Fibroblast of mammary gland (primary cell): ENCODE results near the gene KDM2A.
A peak's percentile ranks its signal among the peaks of the same experiment; 100 is the strongest.

Source experiments
- DNase-seq: peaks from one replicate; pipeline ENCODE4 v3.0.0-alpha.2; 2010; ENCODE audit warnings: low read depth
- H3K4me3 ChIP-seq: 2 replicates; pipeline ENCODE4 v1.5.1; 2011; ENCODE audit warnings: low read depth, mild to moderate bottlenecking, low read length, moderate library complexity; ENCODE audit not compliant: control insufficient read depth
- CTCF ChIP-seq: conservative IDR thresholded peaks from 2 replicates; pipeline ENCODE4 v1.5.1; 2011; ENCODE audit warnings: low read depth, low read length, inconsistent platforms; ENCODE audit not compliant: control insufficient read depth, insufficient read depth

The KDM2A gene

GRCh38 chr11:67153971-67154370 is 34.9 kb downstream of the KDM2A start:
- TF ChIP-seq CTCF, result no peak
- no peak overlapping the region for H3K4me3 ChIP-seq
- no peak for DNase-seq

DNA sequence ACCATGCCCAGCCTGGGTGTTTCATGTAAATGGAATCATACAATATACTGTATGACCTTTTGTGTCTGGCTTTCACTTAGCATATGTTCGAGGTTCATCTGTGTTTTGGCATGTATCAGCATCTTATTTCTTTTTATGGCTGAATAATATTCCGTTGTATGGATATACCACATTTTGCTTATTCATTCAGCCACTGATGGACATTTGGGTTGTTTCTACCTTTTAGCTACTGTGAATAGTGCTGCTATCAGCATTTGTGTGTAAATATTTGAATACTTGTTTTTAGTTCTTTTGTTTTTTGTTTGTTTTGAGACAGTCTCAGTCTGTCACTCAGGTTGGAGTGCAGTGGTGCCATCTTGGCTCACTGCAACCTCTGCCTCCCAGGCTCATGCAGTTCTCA is 35.7 kb downstream of the KDM2A start:
- DNase-seq, result no peak

GRCh38 chr11:67157691-67158090 is 38.6 kb downstream of the KDM2A start:
- no peak overlapping the region for H3K4me3 ChIP-seq
- DNase-seq, result no peak
- TF ChIP-seq CTCF, result no peak

More for the DNA sequence above, 35.7 kb downstream of the KDM2A start:
- no peak overlapping the region for H3K4me3 ChIP-seq
- no peak for TF ChIP-seq CTCF

DNA sequence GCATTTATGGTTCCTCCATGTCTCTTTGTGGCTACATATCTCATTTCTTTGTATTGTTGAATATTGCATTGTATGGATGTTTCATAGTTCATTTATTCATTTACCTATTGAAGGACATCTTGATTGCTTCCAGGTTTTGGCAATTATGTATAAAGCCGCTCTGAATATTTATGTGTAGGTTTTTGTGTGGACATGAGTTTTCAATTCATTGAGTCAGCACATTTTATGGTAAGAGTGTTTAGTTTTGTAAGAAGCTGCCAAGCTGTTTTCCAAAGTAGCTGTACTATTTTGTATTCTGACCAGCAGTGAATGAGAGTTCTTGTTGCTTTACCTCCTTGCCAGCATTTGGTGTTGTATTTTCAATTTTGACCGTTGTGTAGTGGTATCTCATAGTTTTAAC is 39.2 kb downstream of the KDM2A start:
- no peak for TF ChIP-seq CTCF
- DNase-seq, result peak; percentile 42
- no peak overlapping the region for H3K4me3 ChIP-seq

DNA sequence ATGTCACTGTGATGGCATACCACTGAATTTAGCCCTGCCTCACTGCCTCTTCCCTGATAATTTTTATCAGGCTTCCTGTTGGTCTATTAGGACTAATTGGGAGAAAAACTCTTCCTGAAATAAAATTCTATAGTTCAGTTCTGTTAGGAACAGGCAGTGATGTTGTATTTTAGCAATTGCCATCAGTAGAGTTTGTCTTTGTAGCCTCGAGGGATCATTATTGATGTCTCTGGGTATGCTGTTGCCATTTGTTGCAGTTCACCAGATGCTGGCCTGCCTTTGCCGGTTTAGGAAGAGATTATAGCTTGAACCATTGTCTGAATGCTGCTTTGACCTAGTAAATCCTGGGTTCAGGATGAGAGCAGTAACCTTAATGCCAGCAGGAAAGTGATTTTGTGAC is 41.0 kb downstream of the KDM2A start:
- DNase-seq, result no peak
- H3K4me3 ChIP-seq, result no peak overlapping the region
- no peak for TF ChIP-seq CTCF

DNA sequence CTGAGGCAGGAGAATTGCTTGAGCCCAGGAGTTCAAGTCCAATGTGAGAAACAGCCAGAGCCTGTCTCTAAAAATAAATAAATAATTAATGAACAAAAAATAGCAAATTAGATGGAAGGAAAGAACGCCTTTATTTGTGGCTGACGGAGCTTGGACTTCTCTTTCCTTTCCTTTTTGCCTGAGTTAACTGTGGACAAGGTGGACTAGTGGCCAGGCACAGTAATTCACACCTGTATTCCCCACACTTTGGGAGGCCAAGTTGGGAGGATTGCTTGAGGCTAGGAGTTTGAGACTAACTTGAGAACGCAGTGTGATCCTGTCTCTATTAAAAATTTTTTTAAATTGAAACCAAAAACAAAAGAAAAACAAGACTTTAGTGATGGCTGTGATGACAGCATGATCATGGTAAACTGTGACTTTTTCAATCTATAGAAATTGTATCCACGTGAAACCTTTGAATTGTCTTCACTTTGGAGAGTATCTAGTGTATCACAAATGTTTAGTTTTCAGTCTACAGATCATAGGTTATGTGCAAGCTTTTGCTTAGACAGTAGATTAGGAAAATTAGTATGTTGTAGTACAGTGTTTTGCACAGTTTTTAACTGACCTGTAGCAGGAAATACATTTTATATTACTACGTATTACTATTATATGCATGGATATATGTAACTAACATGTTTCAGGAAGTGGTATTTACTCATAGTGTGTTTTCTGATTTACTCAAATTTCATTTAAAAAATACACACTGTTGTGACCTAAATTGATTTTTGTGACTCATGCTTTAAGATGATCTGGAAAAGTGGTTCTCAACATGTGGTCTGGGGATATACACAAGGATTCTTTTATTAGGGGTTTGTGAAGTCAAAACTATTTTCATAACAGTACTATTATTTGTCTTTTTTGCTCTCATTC is 42.1 kb downstream of the KDM2A start:
- H3K4me3 ChIP-seq, result no peak overlapping the region
- TF ChIP-seq CTCF, result no peak
- DNase-seq, result peak; percentile 69
